ENCODE measurements around the gene PTPRS. TPM values are rescaled to one million over a fixed set of nuclear protein-coding genes. Genes with fewer than 3 reads are reported as not detected.

Gene PTPRS
- total and polyA plus RNA-seq, 2 of the 13 experiments (the other 11 are each of a cell fraction or from before 2014, with no cell fraction given) = 32.7 to 43.9 TPM

DNA sequence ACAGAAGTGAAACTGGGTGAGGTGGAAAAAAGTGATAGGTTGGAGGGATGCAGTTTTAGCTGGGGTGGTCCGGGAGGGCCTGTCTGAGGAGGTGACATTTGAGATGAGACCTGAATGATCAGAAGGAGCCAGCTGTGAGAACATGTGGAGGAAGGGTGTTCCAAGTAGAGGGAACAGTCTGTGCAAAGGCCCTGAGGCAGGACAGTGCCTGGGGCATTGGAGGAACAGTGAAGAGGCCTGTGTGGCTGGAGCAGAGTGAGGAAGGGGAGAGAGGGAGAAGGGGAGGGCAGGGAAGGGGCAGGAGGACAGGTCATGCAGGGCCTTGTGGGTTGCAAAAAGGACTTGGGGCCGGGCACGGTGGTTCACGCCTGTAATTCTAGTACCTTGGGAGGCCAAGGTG, 36.3 kb upstream of the PTPRS start:
- Histone ChIP-seq H3K9ac (ENCODE audit: insufficient read depth, low read depth, low read length) (no peak overlapping the region), H3K79me2 (ENCODE audit: insufficient read depth, low read length) (no peaks in the 10 kb centered on the region), H3K9me3 (ENCODE audit: low read length) (peaks cover 4% of the 10 kb centered on the region; the same call in 1 of the 2 replicates), H3K4me1 (ENCODE audit: insufficient read depth, low read length) (no peaks in the 10 kb centered on the region), H3K4me2 (ENCODE audit: low read depth, low read length) (no peak overlapping the region), H3K36me3 (replicated peaks in 1 of 2; ENCODE audit: control insufficient read depth in 1 of 2, insufficient read depth in 2 of 2, low read length in 2 of 2) (no peaks in the 10 kb centered on the region), H2AFZ (ENCODE audit: low read length) (no peak overlapping the region), H4K20me1 (ENCODE audit: insufficient read depth, low read length) (no peaks in the 10 kb centered on the region), H3K27ac (ENCODE audit: extremely low read length, insufficient read depth, low read length) (no peak overlapping the region), H3K27me3 (ENCODE audit: control insufficient read depth in 1 of 2, insufficient read depth in 2 of 2, low read length in 2 of 2) (no peaks in the 10 kb centered on the region), H3K4me3 (replicated peaks in 1 of 3; ENCODE audit: insufficient read depth in 1 of 3, low read depth in 2 of 3, low read length in 3 of 3) (no peak overlapping the region)
- intact Hi-C loops (cut with micrococcal nuclease; ENCODE audit: unreplicated experiment) = no loop called here
- ChIA-PET CTCF (ENCODE audit: low intra/inter-chr PET ratio, low total read pairs) (no interaction called here), POLR2A (no interaction called here)
- in situ Hi-C loops (cut with HindIII; ENCODE audit: extremely low pct_ligation_motif_present, low pct_unique_long_range_greater_than_20kb) = no loop called here
- WGBS (ENCODE audit: low lambda C conversion rate) = 72% methylated on average over 4 of the region's 4 CpGs
- DNase-seq (ENCODE audit: low spot score) (no peak), FAIRE-seq (no peak), ATAC-seq (no peak)
- TF ChIP-seq ETS1 (CRISPR knock-in tag; IDR thresholded peaks at IDR 0.05) = no peak
- TF ChIP-seq, protein P1, sequence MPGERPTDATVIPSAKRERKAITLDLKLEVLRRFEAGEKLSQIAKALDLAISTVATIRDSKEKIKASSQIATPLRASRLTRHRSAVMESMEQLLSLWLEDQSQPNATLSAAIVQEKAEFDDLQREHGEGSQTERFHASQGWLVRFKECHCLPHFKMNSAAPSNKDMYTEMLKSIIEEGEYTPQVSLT (CRISPR knock-in tag; IDR thresholded peaks at IDR 0.05; ENCODE audit: borderline replicate concordance, low read depth) = no peak
- TF ChIP-seq PHB2 (IDR thresholded peaks at IDR 0.05; ENCODE audit: partially characterized antibody) = no peak
- no TSS peak for BruUV-seq (replicated peaks)

DNA sequence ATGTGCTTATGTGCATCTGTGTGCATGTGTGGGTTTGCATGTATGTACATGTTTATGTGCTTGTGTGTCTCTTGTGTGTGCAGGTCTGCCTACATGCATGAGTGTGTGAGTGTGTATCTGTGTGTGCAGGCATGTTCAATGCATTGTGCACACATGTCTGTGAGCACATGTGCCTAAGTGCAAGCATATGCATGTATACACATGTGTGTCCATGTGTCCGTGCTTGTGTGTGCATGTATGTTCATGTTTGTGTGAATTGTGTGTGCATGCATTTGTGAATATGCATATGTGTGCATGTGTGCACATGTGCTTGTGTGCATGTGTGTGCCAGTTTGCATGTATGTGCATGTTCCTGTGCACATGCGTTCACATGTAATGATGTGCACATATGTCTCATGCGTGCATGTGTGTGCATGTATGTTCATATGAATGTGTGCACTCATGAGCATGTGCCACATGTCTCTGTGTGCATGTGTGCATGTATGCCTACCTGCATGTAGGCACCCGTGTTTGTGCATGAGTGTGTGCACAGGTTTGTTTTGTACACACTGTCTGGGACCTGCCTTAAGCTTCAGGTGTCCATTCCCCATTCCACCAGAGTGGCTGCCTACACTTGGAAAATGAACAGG, 32.1 kb upstream of the PTPRS start:
- no peaks in the 10 kb centered on the region for H3K36me3 ChIP-seq (replicated peaks in 1 of 2; ENCODE audit: control insufficient read depth in 1 of 2, insufficient read depth in 2 of 2, low read length in 2 of 2)
- no peak for ATAC-seq
- H3K27ac ChIP-seq (ENCODE audit: extremely low read length, insufficient read depth, low read length) = no peak overlapping the region
- H3K79me2 ChIP-seq (ENCODE audit: insufficient read depth, low read length) = no peaks in the 10 kb centered on the region
- no peaks in the 10 kb centered on the region for H4K20me1 ChIP-seq (ENCODE audit: insufficient read depth, low read length)
- no peak overlapping the region for H3K4me2 ChIP-seq (ENCODE audit: low read depth, low read length)
- 50% methylated on average over 2 of the region's 4 CpGs for WGBS (ENCODE audit: low lambda C conversion rate)
- in situ Hi-C loops (cut with HindIII; ENCODE audit: extremely low pct_ligation_motif_present, low pct_unique_long_range_greater_than_20kb) (no loop called here), intact Hi-C loops (cut with micrococcal nuclease; ENCODE audit: unreplicated experiment) (no loop called here)
- DNase-seq (ENCODE audit: low spot score) = no peak
- H3K9ac ChIP-seq (ENCODE audit: insufficient read depth, low read depth, low read length) = no peak overlapping the region
- TF ChIP-seq, protein P2, sequence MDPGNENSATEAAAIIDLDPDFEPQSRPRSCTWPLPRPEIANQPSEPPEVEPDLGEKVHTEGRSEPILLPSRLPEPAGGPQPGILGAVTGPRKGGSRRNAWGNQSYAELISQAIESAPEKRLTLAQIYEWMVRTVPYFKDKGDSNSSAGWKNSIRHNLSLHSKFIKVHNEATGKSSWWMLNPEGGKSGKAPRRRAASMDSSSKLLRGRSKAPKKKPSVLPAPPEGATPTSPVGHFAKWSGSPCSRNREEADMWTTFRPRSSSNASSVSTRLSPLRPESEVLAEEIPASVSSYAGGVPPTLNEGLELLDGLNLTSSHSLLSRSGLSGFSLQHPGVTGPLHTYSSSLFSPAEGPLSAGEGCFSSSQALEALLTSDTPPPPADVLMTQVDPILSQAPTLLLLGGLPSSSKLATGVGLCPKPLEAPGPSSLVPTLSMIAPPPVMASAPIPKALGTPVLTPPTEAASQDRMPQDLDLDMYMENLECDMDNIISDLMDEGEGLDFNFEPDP (CRISPR knock-in tag; conservative IDR thresholded peaks at IDR 0.05) = 0 out of 2 replicates have a peak, but pooled peaks have one; percentile 51
- TF ChIP-seq MNT (IDR thresholded peaks at IDR 0.05) (peak; percentile 93), DBP (CRISPR knock-in tag; IDR thresholded peaks at IDR 0.05; ENCODE audit: not compliant biosample characterization) (no peak)
- CTCF ChIA-PET (ENCODE audit: low intra/inter-chr PET ratio, low total read pairs) = no interaction called here
- H3K27me3 ChIP-seq (ENCODE audit: control insufficient read depth in 1 of 2, insufficient read depth in 2 of 2, low read length in 2 of 2) = no peaks in the 10 kb centered on the region
- BruUV-seq (replicated peaks) = no TSS peak
- H2AFZ ChIP-seq (ENCODE audit: low read length) = no peak overlapping the region
- H3K4me1 ChIP-seq (ENCODE audit: insufficient read depth, low read length) = no peaks in the 10 kb centered on the region
- H3K4me3 ChIP-seq (replicated peaks in 1 of 3; ENCODE audit: insufficient read depth in 1 of 3, low read depth in 2 of 3, low read length in 3 of 3) = no peak overlapping the region
- FAIRE-seq = no peak
- H3K9me3 ChIP-seq (ENCODE audit: low read length) = no peaks in the 10 kb centered on the region
- POLR2A ChIA-PET = no interaction called here

Data from HepG2 (cell line).